ENCODE measurements around the gene KIF3B. TPM values are rescaled to one million over a fixed set of nuclear protein-coding genes. Genes with fewer than 3 reads are reported as not detected.

KIF3B gene
- total RNA-seq, 1 donor from 2014 or later = 29.0 TPM

GRCh38 chr20:32292548-32292947 lies 15.1 kb downstream of the KIF3B start:
- DNase-seq (no peak), ATAC-seq (no peak)
- Histone ChIP-seq H3K36me3 (no peaks in the 10 kb centered on the region), H3K9me3 (no peaks in the 10 kb centered on the region), H3K27me3 (no peaks in the 10 kb centered on the region), H3K4me3 (no peak overlapping the region), H3K27ac (no peak overlapping the region), H3K4me1 (no peaks in the 10 kb centered on the region)
- intact Hi-C loops (cut with DNase I) = no loop called here
- no peak for TF ChIP-seq CTCF (IDR thresholded peaks at IDR 0.05)

GRCh38 chr20:32294071-32294470 lies 16.6 kb downstream of the KIF3B start:
- TF ChIP-seq CTCF (IDR thresholded peaks at IDR 0.05) = no peak
- ATAC-seq = no peak
- Histone ChIP-seq H3K27me3 (no peaks in the 10 kb centered on the region), H3K4me3 (no peak overlapping the region), H3K9me3 (no peaks in the 10 kb centered on the region), H3K4me1 (no peaks in the 10 kb centered on the region), H3K27ac (no peak overlapping the region), H3K36me3 (no peaks in the 10 kb centered on the region)
- DNase-seq = no peak
- intact Hi-C loops (cut with DNase I) = no loop called here

GRCh38 chr20:32296412-32296811 lies 19.0 kb downstream of the KIF3B start:
- ATAC-seq = no peak
- Histone ChIP-seq H3K27me3 (no peaks in the 10 kb centered on the region), H3K4me3 (no peak overlapping the region), H3K27ac (no peak overlapping the region), H3K9me3 (no peaks in the 10 kb centered on the region), H3K36me3 (no peaks in the 10 kb centered on the region), H3K4me1 (no peaks in the 10 kb centered on the region)
- TF ChIP-seq CTCF (IDR thresholded peaks at IDR 0.05) = no peak
- intact Hi-C loops (cut with DNase I) = no loop called here
- no peak for DNase-seq

- H3K27ac ChIP-seq = no peak overlapping the region
- ATAC-seq (no peak), DNase-seq (no peak)
- no peaks in the 10 kb centered on the region for H3K9me3 ChIP-seq
- H3K4me3 ChIP-seq = no peak overlapping the region
- intact Hi-C loops (cut with DNase I) = no loop called here
- no peaks in the 10 kb centered on the region for H3K27me3 ChIP-seq
- no peak for TF ChIP-seq CTCF (IDR thresholded peaks at IDR 0.05)
- H3K36me3 ChIP-seq = no peaks in the 10 kb centered on the region
- H3K4me1 ChIP-seq = no peaks in the 10 kb centered on the region
Measured at GRCh38 chr20:32296819-32297420, 19.5 kb downstream of the KIF3B start.

GRCh38 chr20:32297439-32297838 lies 20.0 kb downstream of the KIF3B start:
- no peak for DNase-seq
- H3K4me3 ChIP-seq = no peak overlapping the region
- intact Hi-C loops (cut with DNase I) = no loop called here
- H3K36me3 ChIP-seq = no peaks in the 10 kb centered on the region
- H3K27me3 ChIP-seq = no peaks in the 10 kb centered on the region
- H3K4me1 ChIP-seq = no peaks in the 10 kb centered on the region
- no peak for ATAC-seq
- TF ChIP-seq CTCF (IDR thresholded peaks at IDR 0.05) = no peak
- no peak overlapping the region for H3K27ac ChIP-seq
- no peaks in the 10 kb centered on the region for H3K9me3 ChIP-seq

GRCh38 chr20:32300647-32301046 lies 23.2 kb downstream of the KIF3B start:
- Histone ChIP-seq H3K36me3 (no peaks in the 10 kb centered on the region), H3K4me3 (no peak overlapping the region), H3K4me1 (no peaks in the 10 kb centered on the region), H3K27ac (no peak overlapping the region), H3K27me3 (no peaks in the 10 kb centered on the region), H3K9me3 (no peaks in the 10 kb centered on the region)
- no peak for ATAC-seq
- intact Hi-C loops (cut with DNase I) = no loop called here
- TF ChIP-seq CTCF (IDR thresholded peaks at IDR 0.05) = no peak
- no peak for DNase-seq

All from upper lobe of right lung (tissue), 1 donor.